SIG-M5 treated with dmso at 0.1 percent for 504 hours (cell line): ENCODE measurements around the gene PRDM16.

Source experiments
- DNase-seq: peaks from one replicate; lab custom pipeline; 2025; ENCODE audit not compliant: unreplicated experiment; lab: John Stamatoyannopoulos, UW

The PRDM16 gene

GRCh38 chr1:3053366-3053980 is 15.5 kb upstream of the PRDM16 start:
- no peak for DNase-seq

GRCh38 chr1:3053986-3054385 is 15.0 kb upstream of the PRDM16 start:
- no peak for DNase-seq

GRCh38 chr1:3054474-3054873 is 14.5 kb upstream of the PRDM16 start:
- DNase-seq = no peak

- DNase-seq = no peak
Measured at GRCh38 chr1:3055051-3055450, 14.0 kb upstream of the PRDM16 start.

GRCh38 chr1:3056641-3057040 is 12.4 kb upstream of the PRDM16 start:
- DNase-seq = no peak

GRCh38 chr1:3058263-3059030 is 10.6 kb upstream of the PRDM16 start:
- no peak for DNase-seq

GRCh38 chr1:3060127-3060526 is 8.9 kb upstream of the PRDM16 start:
- DNase-seq = no peak

GRCh38 chr1:3060601-3061551 is 8.1 kb upstream of the PRDM16 start:
- no peak for DNase-seq

GRCh38 chr1:3061566-3061965 is 7.4 kb upstream of the PRDM16 start:
- no peak for DNase-seq

- no peak for DNase-seq
Measured at GRCh38 chr1:3061981-3062615, 6.9 kb upstream of the PRDM16 start.

- DNase-seq = no peak
Measured at GRCh38 chr1:3062616-3063378, 6.2 kb upstream of the PRDM16 start.

GRCh38 chr1:3063379-3064295 is 5.4 kb upstream of the PRDM16 start:
- DNase-seq = no peak

GRCh38 chr1:3064296-3064850 is 4.6 kb upstream of the PRDM16 start:
- DNase-seq = no peak

- DNase-seq = no peak
Measured at GRCh38 chr1:3064901-3065300, 4.1 kb upstream of the PRDM16 start.

GRCh38 chr1:3065396-3065795 is 3.6 kb upstream of the PRDM16 start:
- DNase-seq = no peak

- DNase-seq = no peak
Measured at GRCh38 chr1:3065797-3066196, 3.2 kb upstream of the PRDM16 start.

- DNase-seq = no peak
Measured at GRCh38 chr1:3066250-3066711, 2.7 kb upstream of the PRDM16 start.

- no peak for DNase-seq
Measured at GRCh38 chr1:3066826-3067225, 2.2 kb upstream of the PRDM16 start.

- no peak for DNase-seq
Measured at GRCh38 chr1:3067301-3067670, 1.7 kb upstream of the PRDM16 start.
